ENCODE measurements around the gene NOXO1.
A peak's percentile ranks its signal among the peaks of the same experiment; 100 is the strongest.
"Not testable (repeated sequence)": the region's sequence is repeated elsewhere in the genome, so short reads cannot be mapped to it uniquely, and the experiment has no call there.

Gene NOXO1

GRCh38 chr16:1942810-1943726, 38.2 kb downstream of the NOXO1 start, which contains the start of gene MSRB1:
MSRB1 (minus strand) TSS chr16:1943199; CDS start chr16:1943156, 43 bp downstream.
- peak; percentile 97 to 100 (median 100) for DNase-seq (ENCODE audit: low read depth in 4 of 4, low spot score in 1 of 4)

- no peak for DNase-seq (ENCODE audit: low read depth in 4 of 4, low spot score in 1 of 4)
These were observed 39.0 kb downstream of the NOXO1 start for GRCh38 chr16:1942047-1942809.

GRCh38 chr16:1941162-1942046, 39.9 kb downstream of the NOXO1 start:
- no peak for DNase-seq (ENCODE audit: low read depth in 4 of 4, low spot score in 1 of 4)

- DNase-seq (ENCODE audit: low read depth in 4 of 4, low spot score in 1 of 4) = no peak
These were observed 40.8 kb downstream of the NOXO1 start for GRCh38 chr16:1940273-1941161.

GRCh38 chr16:1939833-1940232, 41.4 kb downstream of the NOXO1 start:
- not testable (repeated sequence) for DNase-seq (ENCODE audit: low read depth in 4 of 4, low spot score in 1 of 4)

- no peak for DNase-seq (ENCODE audit: low read depth in 4 of 4, low spot score in 1 of 4)
These were observed 42.4 kb downstream of the NOXO1 start for GRCh38 chr16:1938910-1939309.

- DNase-seq (ENCODE audit: low read depth in 4 of 4, low spot score in 1 of 4) = no peak
These were observed 43.0 kb downstream of the NOXO1 start for GRCh38 chr16:1938316-1938715.

GRCh38 chr16:1936945-1937479, 44.3 kb downstream of the NOXO1 start:
- DNase-seq (ENCODE audit: low read depth in 4 of 4, low spot score in 1 of 4) = no peak

GRCh38 chr16:1933097-1933661, 48.1 kb downstream of the NOXO1 start:
- DNase-seq (ENCODE audit: low read depth in 4 of 4, low spot score in 1 of 4) = no peak

- DNase-seq (ENCODE audit: low read depth in 4 of 4, low spot score in 1 of 4) = no peak
These were observed 48.9 kb downstream of the NOXO1 start for GRCh38 chr16:1932050-1933028.

- no peak for DNase-seq (ENCODE audit: low read depth in 4 of 4, low spot score in 1 of 4)
These were observed 50.9 kb downstream of the NOXO1 start for GRCh38 chr16:1930338-1930720.

GRCh38 chr16:1929578-1930337, 51.5 kb downstream of the NOXO1 start:
- DNase-seq (ENCODE audit: low read depth in 4 of 4, low spot score in 1 of 4) = peak; percentile 88 to 97 (median 92)

GRCh38 chr16:1929105-1929504, 52.2 kb downstream of the NOXO1 start:
- DNase-seq (ENCODE audit: low read depth in 4 of 4, low spot score in 1 of 4) = no peak

Data from stimulated activated CD4-positive, alpha-beta T cell treated with anti-CD3 and anti-CD28 coated beads, Interleukin-1b, Interleukin-23, amount 100 ng/mL, for 24 hours (primary cell).